HG02981 (cell line): Measurements from ENCODE around the gene BCAM.
"Not testable (repeated sequence)": the region's sequence is repeated elsewhere in the genome, so short reads cannot be mapped to it uniquely, and the experiment has no call there.

Experiments
- ATAC-seq: cut with Tn5 transposase; IDR thresholded peaks from one replicate; pipeline ENCODE4 v1.9.1; 2021; ENCODE audit warnings: mild to moderate bottlenecking, moderate library complexity; ENCODE audit not compliant: unreplicated experiment

The BCAM gene

GRCh38 chr19:44808463-44809371 lies at the start of gene BCAM:
Gene BCAM (plus strand): TSS chr19:44809103. CDS start chr19:44809125, 22 bp downstream.
- no peak for ATAC-seq

GRCh38 chr19:44762038-44762437 lies 46.9 kb upstream of the BCAM start:
- ATAC-seq: no peak

GRCh38 chr19:44765033-44765948 lies 43.6 kb upstream of the BCAM start:
- no peak for ATAC-seq

- no peak for ATAC-seq
Observed at GRCh38 chr19:44765949-44766335, 43.0 kb upstream of the BCAM start.

GRCh38 chr19:44767295-44768180 lies 41.4 kb upstream of the BCAM start:
- ATAC-seq: no peak

GRCh38 chr19:44770550-44771257 lies 38.2 kb upstream of the BCAM start:
- ATAC-seq: peak; percentile 93

- ATAC-seq: not testable (repeated sequence)
Observed at GRCh38 chr19:44772144-44772543, 36.8 kb upstream of the BCAM start.

GRCh38 chr19:44772959-44773358 lies 35.9 kb upstream of the BCAM start:
- ATAC-seq: no peak

GRCh38 chr19:44775676-44776240 lies 33.1 kb upstream of the BCAM start:
- no peak for ATAC-seq

GRCh38 chr19:44776402-44777096 lies 32.4 kb upstream of the BCAM start:
- no peak for ATAC-seq

GRCh38 chr19:44777715-44778347 lies 31.1 kb upstream of the BCAM start, which contains the start of gene CBLC:
Gene CBLC (plus strand): TSS chr19:44777890. CDS start chr19:44777932, 42 bp downstream.
- ATAC-seq: no peak

- ATAC-seq: no peak
Observed at GRCh38 chr19:44779150-44779549, 29.8 kb upstream of the BCAM start.

GRCh38 chr19:44781694-44782093 lies 27.2 kb upstream of the BCAM start:
- ATAC-seq: not testable (repeated sequence)

GRCh38 chr19:44782729-44783128 lies 26.2 kb upstream of the BCAM start:
- no peak for ATAC-seq

GRCh38 chr19:44783545-44783944 lies 25.4 kb upstream of the BCAM start:
- ATAC-seq: no peak

- no peak for ATAC-seq
Observed at GRCh38 chr19:44785271-44785670, 23.6 kb upstream of the BCAM start.

- no peak for ATAC-seq
Observed at GRCh38 chr19:44785993-44786392, 22.9 kb upstream of the BCAM start.

GRCh38 chr19:44788971-44789370 lies 19.9 kb upstream of the BCAM start:
- no peak for ATAC-seq
